OCI-LY3 (cell line): ENCODE results near the gene GRIFIN.

Experiments used
- EZH2phosphoT487 ChIP-seq: fragments of 200-600 bp; shearing (Covaris generic); IDR thresholded peaks from 2 replicates; pipeline ENCODE4 v1.6.1; 2018; ENCODE audit warnings: antibody characterized with exemption, mixed run types, low read depth
- TF ChIP-seq, protein P1 (sequence below): fragments of 200-600, 300-600 bp; sonication (generic); IDR thresholded peaks from 2 replicates; pipeline ENCODE4 v1.5.1; 2014; ENCODE audit warnings: antibody characterized with exemption, low read length, low read depth

DNA sequence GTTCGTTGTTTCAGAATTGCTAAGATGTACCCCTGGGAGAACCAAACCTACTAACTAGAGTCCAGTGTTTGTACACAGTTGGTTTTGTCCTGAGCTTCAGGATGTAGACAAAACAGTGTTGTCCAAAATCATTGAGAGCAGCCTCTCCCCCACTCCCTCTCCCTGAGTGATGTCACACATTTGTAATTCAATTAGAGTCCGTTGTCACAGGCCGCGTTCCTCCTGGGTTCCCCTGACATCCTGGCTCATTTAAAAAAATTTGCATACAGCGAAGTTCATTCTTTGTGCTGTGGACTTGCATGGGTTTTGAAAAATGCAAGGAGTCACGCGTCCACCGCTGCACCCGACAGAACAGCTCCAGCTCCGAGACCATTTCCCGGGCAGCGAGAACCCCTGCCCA is 10.3 kb downstream of the GRIFIN start:
- TF ChIP-seq, protein P1, sequence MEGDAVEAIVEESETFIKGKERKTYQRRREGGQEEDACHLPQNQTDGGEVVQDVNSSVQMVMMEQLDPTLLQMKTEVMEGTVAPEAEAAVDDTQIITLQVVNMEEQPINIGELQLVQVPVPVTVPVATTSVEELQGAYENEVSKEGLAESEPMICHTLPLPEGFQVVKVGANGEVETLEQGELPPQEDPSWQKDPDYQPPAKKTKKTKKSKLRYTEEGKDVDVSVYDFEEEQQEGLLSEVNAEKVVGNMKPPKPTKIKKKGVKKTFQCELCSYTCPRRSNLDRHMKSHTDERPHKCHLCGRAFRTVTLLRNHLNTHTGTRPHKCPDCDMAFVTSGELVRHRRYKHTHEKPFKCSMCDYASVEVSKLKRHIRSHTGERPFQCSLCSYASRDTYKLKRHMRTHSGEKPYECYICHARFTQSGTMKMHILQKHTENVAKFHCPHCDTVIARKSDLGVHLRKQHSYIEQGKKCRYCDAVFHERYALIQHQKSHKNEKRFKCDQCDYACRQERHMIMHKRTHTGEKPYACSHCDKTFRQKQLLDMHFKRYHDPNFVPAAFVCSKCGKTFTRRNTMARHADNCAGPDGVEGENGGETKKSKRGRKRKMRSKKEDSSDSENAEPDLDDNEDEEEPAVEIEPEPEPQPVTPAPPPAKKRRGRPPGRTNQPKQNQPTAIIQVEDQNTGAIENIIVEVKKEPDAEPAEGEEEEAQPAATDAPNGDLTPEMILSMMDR = no peak
- TF ChIP-seq EZH2phosphoT487 = no peak
